Vagina (tissue), 2 donors: ENCODE data around the gene TTC16. TPM values are rescaled to one million over a fixed set of nuclear protein-coding genes. Genes with fewer than 3 reads are reported as not detected.
"Not testable (repeated sequence)": the region's sequence is repeated elsewhere in the genome, so short reads cannot be mapped to it uniquely, and the experiment has no call there.

Source experiments
- DNase-seq, 2 donors: peaks; one replicate each; pipeline ENCODE4 v3.0.0-alpha.2; 2017; ENCODE audit errors: extremely low spot score in 2 of 2
- H3K27ac ChIP-seq: fragments of 200-600 bp; sonication (generic); one replicate; pipeline ENCODE4 v1.5.1; 2019
- H3K27me3 ChIP-seq: fragments of 200-600 bp; sonication (generic); one replicate; pipeline ENCODE4 v1.5.1; 2019
- H3K36me3 ChIP-seq, 2 donors: fragments of 200-600 bp; sonication (generic); one replicate each; pipeline ENCODE4 v1.5.1; 2017 to 2019
- H3K4me1 ChIP-seq: fragments of 200-600 bp; sonication (generic); one replicate; pipeline ENCODE4 v1.5.1; 2019
- H3K4me3 ChIP-seq, 2 donors: fragments of 200-600 bp; sonication (generic); 1 replicate in 1 of 2; 2 replicates in 1 of 2; pipeline ENCODE4 v1.5.1; 2016 to 2019
- H3K9me3 ChIP-seq: fragments of 200-600 bp; sonication (generic); one replicate; pipeline ENCODE4 v1.5.1; 2019
- CTCF ChIP-seq, 3 experiments: fragments of 450-650 bp in 2 of 3; fragments of 200-600 bp in 1 of 3; sonication (generic) in 1 of 3; IDR thresholded peaks; one replicate each; pipeline ENCODE4 v1.5.1; 2017 to 2019; ENCODE audit warnings: antibody characterized with exemption in 3 of 3, mild to moderate bottlenecking in 2 of 3, moderate library complexity in 2 of 3
- POLR2A ChIP-seq, 2 donors: fragments of 450-650 bp; IDR thresholded peaks; one replicate each; pipeline ENCODE4 v1.6.1; 2017; ENCODE audit warnings: antibody characterized with exemption in 2 of 2, mild to moderate bottlenecking in 2 of 2, moderate library complexity in 2 of 2
- POLR2AphosphoS5 ChIP-seq, 2 donors: sonication (generic); formaldehyde crosslinking; IDR thresholded peaks; one replicate each; pipeline ENCODE4 v1.9.0; 2017; ENCODE audit warnings: antibody characterized with exemption in 2 of 2, mild to moderate bottlenecking in 2 of 2, low read depth in 1 of 2; ENCODE audit not compliant: insufficient read depth in 1 of 2
- intact Hi-C: fragments of 100-400 bp; cut with DNase I; formaldehyde crosslinking; loops from one replicate; pipeline ENCODE4 v1.15.1; 2023
- total RNA-seq: library from RNA; depleted of rRNA; stranded (reverse); fragments of >200 nt; gene quantifications from one replicate; pipeline ENCODE4 v1.2.3, GENCODE V29; 2016

Gene TTC16
- total RNA-seq, 1 donor from 2014 or later: 0.25 TPM

- intact Hi-C loops: no loop called here
- Histone ChIP-seq H3K4me3 (peak overlapping the region in 1 of 2 donors; percentile 6), H3K4me1 (peaks cover 14% of the 10 kb centered on the region), H3K27ac (no peak overlapping the region), H3K9me3 (no peaks in the 10 kb centered on the region), H3K36me3 (no peaks in the 10 kb centered on the region), H3K27me3 (peaks cover 5% of the 10 kb centered on the region)
- no peak for TF ChIP-seq POLR2A (IDR thresholded peaks at IDR 0.05)
- no peak for TF ChIP-seq POLR2AphosphoS5 (IDR thresholded peaks at IDR 0.05; ENCODE audit: insufficient read depth in 1 of 2, low read depth in 1 of 2)
- TF ChIP-seq CTCF (IDR thresholded peaks at IDR 0.05): no peak
- no peak for DNase-seq
Measured at GRCh38 chr9:127754099-127755060, 38.5 kb downstream of the TTC16 start.

GRCh38 chr9:127755061-127756060, 39.5 kb downstream of the TTC16 start:
- intact Hi-C loops: no loop called here
- Histone ChIP-seq H3K9me3 (no peaks in the 10 kb centered on the region), H3K27me3 (peaks cover 5% of the 10 kb centered on the region), H3K4me3 (peak overlapping the region in 1 of 2 donors; percentile 6), H3K4me1 (peaks cover 14% of the 10 kb centered on the region), H3K27ac (no peak overlapping the region), H3K36me3 (no peaks in the 10 kb centered on the region)
- DNase-seq: no peak
- TF ChIP-seq POLR2A (IDR thresholded peaks at IDR 0.05): no peak
- no peak for TF ChIP-seq POLR2AphosphoS5 (IDR thresholded peaks at IDR 0.05; ENCODE audit: insufficient read depth in 1 of 2, low read depth in 1 of 2)
- TF ChIP-seq CTCF (IDR thresholded peaks at IDR 0.05): no peak

GRCh38 chr9:127756233-127756632, 40.4 kb downstream of the TTC16 start:
- Histone ChIP-seq H3K27ac (no peak overlapping the region), H3K4me1 (peaks cover 14% of the 10 kb centered on the region), H3K4me3 (no peak overlapping the region), H3K27me3 (peaks cover 5% of the 10 kb centered on the region), H3K36me3 (no peaks in the 10 kb centered on the region), H3K9me3 (no peaks in the 10 kb centered on the region)
- TF ChIP-seq POLR2AphosphoS5 (IDR thresholded peaks at IDR 0.05; ENCODE audit: insufficient read depth in 1 of 2, low read depth in 1 of 2): no peak
- TF ChIP-seq CTCF (IDR thresholded peaks at IDR 0.05): no peak
- TF ChIP-seq POLR2A (IDR thresholded peaks at IDR 0.05): no peak
- no peak for DNase-seq
- intact Hi-C loops: no loop called here

GRCh38 chr9:127756776-127757175, 40.9 kb downstream of the TTC16 start:
- H3K36me3 ChIP-seq, H3K9me3 ChIP-seq, intact Hi-C loops, H3K4me3 ChIP-seq, H3K27me3 ChIP-seq, DNase-seq, H3K27ac ChIP-seq: not testable (repeated sequence)
- H3K4me1 ChIP-seq: peaks cover 15% of the 10 kb centered on the region

- Histone ChIP-seq H3K4me1 (peaks cover 20% of the 10 kb centered on the region), H3K36me3 (no peaks in the 10 kb centered on the region)
- no peak for DNase-seq
Measured at GRCh38 chr9:127758843-127759242, 43.0 kb downstream of the TTC16 start.

More at GRCh38 chr9:127758843-127759242, 43.0 kb downstream of the TTC16 start:
- H3K27ac ChIP-seq: no peak overlapping the region
- TF ChIP-seq CTCF (IDR thresholded peaks at IDR 0.05) (no peak), POLR2A (IDR thresholded peaks at IDR 0.05) (no peak)
- H3K9me3 ChIP-seq: no peaks in the 10 kb centered on the region
- intact Hi-C loops: no loop called here
- peaks cover 5% of the 10 kb centered on the region for H3K27me3 ChIP-seq
- no peak overlapping the region for H3K4me3 ChIP-seq
